BE2C (cell line): ENCODE measurements around the gene TCF25.
A peak's percentile ranks its signal among the peaks of the same experiment; 100 is the strongest.

Source experiments
- DNase-seq: peaks from one replicate; pipeline ENCODE4 v3.0.0-alpha.2; 2020
- H3K27me3 ChIP-seq: fragments of 250-450 bp; sonication (Bioruptor Pico); 2 replicates; pipeline ENCODE4 v1.5.1; 2020; ENCODE audit warnings: mild to moderate bottlenecking
- H3K36me3 ChIP-seq: fragments of 250-450 bp; sonication (Bioruptor Pico); 2 replicates; pipeline ENCODE4 v1.5.1; 2020; ENCODE audit warnings: mild to moderate bottlenecking
- H3K4me1 ChIP-seq: fragments of 250-450 bp; sonication (Bioruptor Pico); 2 replicates; pipeline ENCODE4 v1.5.1; 2020
- H3K4me3 ChIP-seq: 2 replicates; pipeline ENCODE4 v1.5.1; 2011; ENCODE audit warnings: low read depth, low read length
- H3K9me3 ChIP-seq: fragments of 250-450 bp; sonication (Bioruptor Pico); 2 replicates; pipeline ENCODE4 v1.5.1; 2020
- TF ChIP-seq, protein P1 (sequence below): IDR thresholded peaks from 2 replicates; pipeline ENCODE4 v1.5.1; 2012; ENCODE audit warnings: mild to moderate bottlenecking, low read depth, low read length

Gene TCF25

GRCh38 chr16:89946515-89946914 lies 73.1 kb downstream of the TCF25 start:
- Histone ChIP-seq H3K4me3 (no peak overlapping the region), H3K4me1 (no peaks in the 10 kb centered on the region), H3K9me3 (no peaks in the 10 kb centered on the region), H3K27me3 (no peaks in the 10 kb centered on the region), H3K36me3 (no peaks in the 10 kb centered on the region)
- no peak for DNase-seq
- TF ChIP-seq, protein P1, sequence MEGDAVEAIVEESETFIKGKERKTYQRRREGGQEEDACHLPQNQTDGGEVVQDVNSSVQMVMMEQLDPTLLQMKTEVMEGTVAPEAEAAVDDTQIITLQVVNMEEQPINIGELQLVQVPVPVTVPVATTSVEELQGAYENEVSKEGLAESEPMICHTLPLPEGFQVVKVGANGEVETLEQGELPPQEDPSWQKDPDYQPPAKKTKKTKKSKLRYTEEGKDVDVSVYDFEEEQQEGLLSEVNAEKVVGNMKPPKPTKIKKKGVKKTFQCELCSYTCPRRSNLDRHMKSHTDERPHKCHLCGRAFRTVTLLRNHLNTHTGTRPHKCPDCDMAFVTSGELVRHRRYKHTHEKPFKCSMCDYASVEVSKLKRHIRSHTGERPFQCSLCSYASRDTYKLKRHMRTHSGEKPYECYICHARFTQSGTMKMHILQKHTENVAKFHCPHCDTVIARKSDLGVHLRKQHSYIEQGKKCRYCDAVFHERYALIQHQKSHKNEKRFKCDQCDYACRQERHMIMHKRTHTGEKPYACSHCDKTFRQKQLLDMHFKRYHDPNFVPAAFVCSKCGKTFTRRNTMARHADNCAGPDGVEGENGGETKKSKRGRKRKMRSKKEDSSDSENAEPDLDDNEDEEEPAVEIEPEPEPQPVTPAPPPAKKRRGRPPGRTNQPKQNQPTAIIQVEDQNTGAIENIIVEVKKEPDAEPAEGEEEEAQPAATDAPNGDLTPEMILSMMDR = no peak

- Histone ChIP-seq H3K4me3 (peak overlapping the region; percentile 72), H3K4me1 (no peaks in the 10 kb centered on the region), H3K36me3 (no peaks in the 10 kb centered on the region), H3K27me3 (no peaks in the 10 kb centered on the region), H3K9me3 (no peaks in the 10 kb centered on the region)
- no peak for DNase-seq
- TF ChIP-seq, protein P1 = no peak
These were observed 75.8 kb downstream of the TCF25 start for GRCh38 chr16:89949121-89949742.

- TF ChIP-seq, protein P1 = no peak
- no peak for DNase-seq
- Histone ChIP-seq H3K4me1 (no peaks in the 10 kb centered on the region), H3K4me3 (peak overlapping the region; percentile 72), H3K27me3 (no peaks in the 10 kb centered on the region), H3K9me3 (no peaks in the 10 kb centered on the region), H3K36me3 (no peaks in the 10 kb centered on the region; the same call in 1 of the 2 replicates)
These were observed 76.4 kb downstream of the TCF25 start for GRCh38 chr16:89949756-89950155.

DNA sequence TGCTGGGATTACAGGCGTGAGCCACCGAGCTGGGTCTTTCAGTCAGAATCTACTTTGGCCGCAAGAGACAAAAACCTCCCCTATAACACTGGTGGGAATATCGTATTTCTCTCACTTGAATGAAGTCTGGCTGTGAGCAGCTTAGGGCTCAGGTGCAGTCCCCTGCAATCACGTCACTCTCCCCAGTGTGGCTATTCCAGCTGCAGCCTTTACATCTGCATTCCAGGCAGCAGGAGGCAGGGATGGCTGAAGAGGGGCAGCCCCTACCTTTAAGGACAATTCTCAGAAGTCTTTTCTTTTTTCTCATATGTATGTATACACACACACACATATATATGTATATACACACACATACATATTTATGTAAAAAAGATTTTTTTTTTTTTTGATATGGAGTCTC lies 78.1 kb downstream of the TCF25 start:
- Histone ChIP-seq H3K36me3 (no peaks in the 10 kb centered on the region; the same call in 1 of the 2 replicates), H3K9me3 (no peaks in the 10 kb centered on the region), H3K4me1 (no peaks in the 10 kb centered on the region), H3K4me3 (no peak overlapping the region), H3K27me3 (no peaks in the 10 kb centered on the region)
- TF ChIP-seq, protein P1 = no peak
- DNase-seq = no peak

DNA sequence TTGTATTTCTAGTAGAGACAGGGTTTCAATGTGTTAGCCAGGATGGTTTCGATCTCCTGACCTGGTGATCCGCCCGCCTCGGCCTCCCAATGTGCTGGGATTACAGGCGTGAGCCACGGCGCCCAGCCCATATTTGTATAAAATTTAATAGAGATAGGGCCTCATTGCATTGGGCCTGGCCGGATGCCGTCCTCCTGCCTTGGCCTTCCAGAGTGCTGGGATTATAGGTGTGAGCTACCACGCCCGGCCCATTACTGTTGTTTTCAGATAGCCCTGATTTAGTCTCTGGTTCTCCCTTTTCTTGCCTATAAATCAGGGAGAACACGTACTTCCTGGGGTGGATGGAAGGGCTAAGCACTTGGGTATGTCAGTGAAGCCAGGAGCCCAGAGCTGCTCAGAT lies 78.7 kb downstream of the TCF25 start:
- Histone ChIP-seq H3K4me1 (no peaks in the 10 kb centered on the region), H3K36me3 (peaks cover 4% of the 10 kb centered on the region), H3K4me3 (no peak overlapping the region), H3K27me3 (no peaks in the 10 kb centered on the region), H3K9me3 (no peaks in the 10 kb centered on the region)
- no peak for DNase-seq
- TF ChIP-seq, protein P1 = no peak

DNA sequence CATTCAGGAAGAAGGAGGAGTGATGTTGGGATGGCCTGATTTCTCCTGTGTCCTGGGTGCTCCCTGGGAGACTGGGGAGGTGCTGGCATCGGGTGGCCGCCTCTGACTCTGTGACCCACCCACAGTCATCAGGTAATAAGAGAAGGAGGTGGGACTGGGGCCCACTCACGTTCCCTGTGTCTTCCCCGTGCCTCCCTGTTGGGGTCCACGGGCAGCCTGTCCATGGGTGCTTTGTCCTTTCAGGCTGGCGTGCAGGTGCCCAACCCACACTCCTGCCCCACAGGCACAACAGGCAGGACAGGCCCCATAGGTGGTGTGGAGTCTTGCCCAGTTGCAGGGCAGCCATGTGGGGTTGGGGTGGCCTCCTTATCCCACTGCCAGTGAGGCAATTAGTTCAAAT lies 79.2 kb downstream of the TCF25 start:
- no peak for DNase-seq
- TF ChIP-seq, protein P1 = no peak
- Histone ChIP-seq H3K4me3 (no peak overlapping the region), H3K4me1 (no peaks in the 10 kb centered on the region; the same call in 1 of the 2 replicates), H3K27me3 (no peaks in the 10 kb centered on the region), H3K36me3 (peaks cover 9% of the 10 kb centered on the region), H3K9me3 (no peaks in the 10 kb centered on the region)
